Left kidney (tissue), 2 donors: ENCODE results near the gene MARF1. TPM values are rescaled to one million over a fixed set of nuclear protein-coding genes. Genes with fewer than 3 reads are reported as not detected.
"Not testable (repeated sequence)": the region's sequence is repeated elsewhere in the genome, so short reads cannot be mapped to it uniquely, and the experiment has no call there.

Experiments
- DNase-seq: peaks from one replicate; pipeline ENCODE4 v3.0.0-alpha.2; 2013
- polyA plus RNA-seq: library from polyadenylated mRNA; unstranded; fragments of 120-200 nt; gene quantifications from one replicate; pipeline ENCODE4 v1.2.1, GENCODE V29; 2013; ENCODE audit not compliant: insufficient read length

MARF1 gene
- polyA plus RNA-seq, 1 donor = 70.2 TPM

DNA sequence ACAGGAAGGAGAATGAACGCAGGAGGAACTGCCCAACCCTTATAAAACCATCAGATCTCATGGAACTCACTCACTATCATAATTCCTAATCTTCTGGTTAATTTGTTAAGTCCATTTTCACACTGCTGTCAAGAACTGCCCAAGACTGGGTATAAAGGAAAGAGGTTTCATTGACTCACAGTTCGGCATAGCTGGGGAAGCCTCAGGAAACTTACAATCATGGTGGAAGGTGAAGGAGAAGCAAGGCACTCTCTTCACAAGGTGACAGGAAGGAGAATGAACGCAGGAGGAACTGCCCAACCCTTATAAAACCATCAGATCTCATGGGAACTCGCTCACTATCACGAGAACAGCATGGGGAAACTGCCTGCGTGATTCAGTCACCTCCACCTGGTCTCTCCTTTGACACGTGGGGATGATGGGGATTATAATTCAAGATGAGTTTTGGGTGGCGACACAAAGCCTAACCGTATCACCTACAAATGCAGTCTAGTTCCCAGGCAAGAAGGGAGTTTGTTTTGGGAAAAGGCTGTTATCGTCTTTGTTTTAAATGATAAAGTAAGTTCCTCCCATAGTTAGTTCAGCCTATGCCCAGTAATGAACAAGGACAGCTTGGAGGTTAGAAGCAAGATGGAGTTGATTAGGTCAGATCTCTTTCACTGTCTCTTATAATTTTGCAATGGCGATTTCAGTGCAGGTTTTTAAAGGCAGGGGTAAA lies 68.9 kb downstream of the MARF1 start:
- DNase-seq = not testable (repeated sequence)

DNA sequence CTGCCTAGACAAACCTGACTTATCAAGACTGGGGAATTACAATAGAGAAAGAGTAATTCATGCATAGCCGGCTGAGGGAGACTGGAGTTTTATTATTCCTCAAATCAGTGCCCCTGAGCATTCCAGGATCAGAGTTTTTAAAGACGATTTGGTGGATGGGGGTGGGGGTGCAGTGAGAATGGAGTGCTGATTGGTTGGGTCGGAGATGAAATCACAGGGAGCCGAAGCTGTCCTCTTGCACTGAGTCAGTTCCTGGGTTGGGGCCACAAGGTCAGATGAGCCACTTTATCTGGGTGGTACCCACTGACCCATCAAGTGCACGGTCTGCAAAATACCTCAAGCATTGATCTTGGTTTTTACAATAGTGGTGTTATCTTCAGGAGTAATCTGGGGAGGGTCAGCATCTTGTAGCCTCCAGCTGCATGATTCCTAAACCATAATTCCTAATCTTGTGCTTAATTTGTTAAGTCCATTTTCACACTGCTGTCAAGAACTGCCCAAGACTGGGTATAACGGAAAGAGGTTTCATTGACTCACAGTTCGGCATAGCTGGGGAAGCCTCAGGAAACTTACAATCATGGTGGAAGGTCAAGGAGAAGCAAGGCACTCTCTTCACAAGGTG lies 69.6 kb downstream of the MARF1 start:
- DNase-seq = no peak

DNA sequence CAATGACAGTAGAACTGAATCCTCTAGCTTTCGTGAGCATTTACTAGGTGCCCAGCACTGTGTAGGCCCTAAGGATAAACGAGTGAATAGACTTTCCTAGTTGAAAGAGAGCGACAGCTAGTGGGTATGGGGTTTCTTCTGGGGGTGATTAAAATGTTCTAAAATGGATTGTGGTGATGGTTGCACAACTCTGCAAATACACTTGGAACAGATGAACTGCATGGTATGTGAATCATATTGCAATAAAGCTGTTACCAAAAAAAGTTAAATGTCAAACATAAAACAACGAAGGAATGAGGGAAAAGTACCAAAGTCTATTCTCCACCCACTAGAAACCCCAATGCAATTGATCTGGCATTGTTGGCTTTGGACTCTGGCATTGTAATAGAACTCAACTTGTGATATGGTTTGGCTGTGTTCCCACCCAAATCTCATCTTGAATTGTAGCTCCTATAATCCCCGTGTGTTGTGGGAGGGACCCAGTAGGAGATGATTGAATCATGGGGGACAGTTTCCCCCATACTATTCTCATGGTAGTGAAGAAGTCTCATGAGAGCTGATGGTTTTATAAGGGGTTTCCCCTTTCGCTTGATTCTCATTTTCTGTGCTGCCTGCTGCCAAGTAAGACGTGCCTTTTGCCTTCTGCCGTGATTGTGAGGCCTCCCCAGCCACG lies 70.5 kb downstream of the MARF1 start:
- DNase-seq = no peak

- no peak for DNase-seq
Measured at GRCh38 chr16:15571557-15571956, 71.4 kb downstream of the MARF1 start.

- DNase-seq = not testable (repeated sequence)
Measured at GRCh38 chr16:15570666-15571065, 72.3 kb downstream of the MARF1 start.

GRCh38 chr16:15567823-15568222 lies 75.1 kb downstream of the MARF1 start:
- DNase-seq = no peak

GRCh38 chr16:15566095-15566494 lies 76.9 kb downstream of the MARF1 start:
- no peak for DNase-seq

DNA sequence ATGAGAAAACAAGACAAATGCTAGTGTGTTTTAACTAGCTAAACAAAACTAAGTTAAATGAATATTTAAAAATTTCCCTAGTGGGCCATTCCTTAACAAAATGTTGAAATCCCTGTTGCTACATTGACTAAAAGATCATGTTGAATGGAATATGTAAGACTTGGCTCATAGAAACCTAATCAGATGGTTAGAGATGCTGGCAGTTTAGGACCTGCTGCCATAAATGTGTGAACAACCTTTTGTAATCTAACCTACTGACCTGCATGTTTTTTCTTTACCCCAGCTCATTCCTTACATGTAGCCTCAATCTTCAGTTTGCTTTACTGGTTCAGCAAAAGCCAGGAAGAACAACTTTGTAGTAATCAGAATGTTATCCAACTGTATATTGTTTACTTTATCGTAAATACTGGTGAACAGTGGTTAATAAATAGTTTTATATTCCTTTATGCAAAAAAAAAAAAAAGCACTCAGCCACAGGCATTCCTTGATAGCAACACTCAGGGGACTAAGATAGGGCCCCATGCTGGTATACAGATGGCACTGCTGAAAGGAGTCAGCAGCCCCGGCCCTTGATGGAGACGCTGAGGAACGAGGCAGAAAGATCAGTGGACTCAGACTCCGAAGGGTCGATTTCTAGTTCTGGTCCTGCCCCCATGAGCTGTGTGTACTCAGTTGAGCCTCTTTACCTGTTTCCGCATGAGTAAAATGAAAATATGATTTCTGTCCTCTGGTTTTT lies 78.2 kb downstream of the MARF1 start:
- no peak for DNase-seq

- DNase-seq = no peak
Measured at GRCh38 chr16:15559176-15559575, 83.8 kb downstream of the MARF1 start.

GRCh38 chr16:15557258-15557657 lies 85.7 kb downstream of the MARF1 start:
- DNase-seq = no peak

GRCh38 chr16:15556130-15556529 lies 86.8 kb downstream of the MARF1 start:
- DNase-seq = no peak

DNA sequence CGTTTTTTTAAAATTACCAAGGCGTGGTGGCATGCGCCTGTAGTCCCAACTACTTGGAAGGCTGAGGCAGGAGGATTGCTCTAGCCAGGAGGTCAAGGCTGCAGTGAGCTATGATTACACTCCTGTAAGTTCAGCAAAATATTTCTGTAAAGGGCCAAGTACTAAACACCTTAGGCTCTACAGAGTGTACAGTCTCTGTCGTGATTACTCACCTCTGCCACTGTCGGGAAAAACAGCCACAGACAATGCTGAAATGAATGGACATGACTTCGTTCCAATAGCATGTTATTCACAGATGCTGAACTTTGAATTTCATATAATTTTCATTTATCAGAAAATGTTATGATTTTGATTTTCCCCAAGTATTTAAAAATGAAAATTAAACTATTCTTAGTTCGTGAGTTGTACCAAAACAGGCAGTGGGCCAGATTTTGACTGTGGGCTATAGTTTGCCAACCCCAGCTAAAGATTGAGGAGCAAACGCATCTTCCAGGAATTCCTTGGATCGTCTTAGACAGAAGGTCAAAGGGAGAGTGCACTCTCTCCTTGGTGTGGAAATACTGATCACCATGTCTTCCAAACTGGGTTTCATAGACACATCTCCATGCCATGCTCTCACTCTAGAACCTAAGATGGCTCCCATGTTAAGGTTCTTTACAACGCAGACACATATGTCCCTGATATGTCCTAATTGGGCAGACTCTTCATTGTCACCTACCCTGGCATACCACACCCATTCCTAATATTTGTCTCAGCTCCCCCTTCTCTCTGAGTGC lies 89.5 kb downstream of the MARF1 start:
- no peak for DNase-seq

GRCh38 chr16:15552507-15552906 lies 90.4 kb downstream of the MARF1 start:
- no peak for DNase-seq

GRCh38 chr16:15548482-15548891 lies 94.5 kb downstream of the MARF1 start:
- no peak for DNase-seq

GRCh38 chr16:15547768-15548096 lies 95.2 kb downstream of the MARF1 start:
- no peak for DNase-seq

GRCh38 chr16:15547072-15547767 lies 95.7 kb downstream of the MARF1 start:
- not testable (repeated sequence) for DNase-seq

DNA sequence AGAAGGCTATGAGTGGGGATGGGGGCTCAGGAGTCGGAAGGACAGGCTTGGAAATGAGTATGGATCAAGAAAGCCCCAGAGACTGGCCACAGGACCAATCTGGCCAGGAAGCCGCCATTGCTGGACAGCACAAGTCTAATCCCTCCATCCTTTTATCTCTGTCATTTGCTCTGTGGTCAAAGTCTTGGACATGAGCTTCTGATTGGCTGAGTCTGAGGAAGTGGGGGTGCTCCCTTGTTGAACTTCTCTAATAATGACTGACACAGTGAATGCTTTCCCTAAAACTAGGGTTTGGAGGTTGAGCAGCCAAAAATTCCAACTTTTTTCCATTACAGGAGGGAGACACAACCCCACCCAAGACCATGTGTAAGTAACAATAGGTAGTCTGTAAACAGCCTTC lies 97.4 kb downstream of the MARF1 start:
- DNase-seq = no peak

DNA sequence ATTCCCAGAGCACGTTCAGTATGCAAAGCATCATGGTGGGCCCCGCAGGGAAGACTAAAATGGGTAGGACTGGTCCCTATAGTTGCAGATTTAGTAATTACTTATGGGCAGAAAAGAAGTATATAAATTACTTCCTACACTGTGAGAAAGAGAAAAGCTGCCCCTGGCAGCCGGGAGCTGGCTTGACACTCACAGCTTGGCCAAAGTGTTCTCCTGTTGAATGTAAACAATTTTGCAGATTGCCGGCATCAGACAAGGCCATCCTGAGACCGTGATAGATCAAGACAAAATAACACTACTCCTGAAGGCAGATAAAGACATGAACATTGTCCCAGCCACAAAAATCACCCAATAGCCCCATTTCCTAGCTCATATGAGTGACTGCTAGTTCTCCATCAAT lies 98.5 kb downstream of the MARF1 start:
- no peak for DNase-seq
